DMS 273 (cell line): ENCODE data around the gene DIRAS1.

ENCODE experiments used
- DNase-seq: peaks from one replicate; lab custom pipeline; 2025; ENCODE audit not compliant: unreplicated experiment; lab: John Stamatoyannopoulos, UW

DIRAS1 gene

GRCh38 chr19:2720777-2721569 lies at the start of gene DIRAS1:
Gene DIRAS1, minus strand, starts transcription at chr19:2721372. Its CDS starts 3,566 bp downstream, at chr19:2717806.
- no peak for DNase-seq

GRCh38 chr19:2770055-2771013 lies 49.2 kb upstream of the DIRAS1 start:
- peak; percentile 64 for DNase-seq

- DNase-seq, result no peak
These were observed 48.0 kb upstream of the DIRAS1 start for GRCh38 chr19:2769218-2769617.

GRCh38 chr19:2768365-2769132 lies 47.4 kb upstream of the DIRAS1 start:
- no peak for DNase-seq

GRCh38 chr19:2767688-2768087 lies 46.5 kb upstream of the DIRAS1 start:
- DNase-seq, result no peak

GRCh38 chr19:2766594-2767372 lies 45.6 kb upstream of the DIRAS1 start:
- no peak for DNase-seq

GRCh38 chr19:2765376-2765775 lies 44.2 kb upstream of the DIRAS1 start:
- no peak for DNase-seq

- no peak for DNase-seq
These were observed 43.8 kb upstream of the DIRAS1 start for GRCh38 chr19:2764945-2765344.

- no peak for DNase-seq
These were observed 42.5 kb upstream of the DIRAS1 start for GRCh38 chr19:2763687-2764086.

GRCh38 chr19:2762783-2763496 lies 41.8 kb upstream of the DIRAS1 start:
- no peak for DNase-seq

- no peak for DNase-seq
These were observed 41.0 kb upstream of the DIRAS1 start for GRCh38 chr19:2761876-2762782.

GRCh38 chr19:2761309-2761677 lies 40.1 kb upstream of the DIRAS1 start:
- no peak for DNase-seq

- DNase-seq, result no peak
These were observed 38.8 kb upstream of the DIRAS1 start for GRCh38 chr19:2759965-2760364.

GRCh38 chr19:2759362-2759761 lies 38.2 kb upstream of the DIRAS1 start:
- DNase-seq, result no peak

GRCh38 chr19:2758601-2759313 lies 37.6 kb upstream of the DIRAS1 start:
- no peak for DNase-seq

- DNase-seq, result no peak
These were observed 36.0 kb upstream of the DIRAS1 start for GRCh38 chr19:2756921-2757881.

- DNase-seq, result no peak
These were observed 35.3 kb upstream of the DIRAS1 start for GRCh38 chr19:2756477-2756876.
